Stimulated activated CD4-positive, alpha-beta T cell treated with anti-CD3 and anti-CD28 coated beads, Interleukin-12 subunit alpha, Interleukin-12 subunit beta, amount 100 ng/mL, for 4 hours (primary cell): Measurements from ENCODE around the gene GPR157.

Source experiments
- DNase-seq: peaks from one replicate; pipeline ENCODE4 v3.0.0-alpha.2; 2020

The GPR157 gene

GRCh38 chr1:9059891-9060744, 68.8 kb downstream of the GPR157 start:
- DNase-seq, result no peak

GRCh38 chr1:9058465-9058864, 70.4 kb downstream of the GPR157 start:
- no peak for DNase-seq

- no peak for DNase-seq
Observed at GRCh38 chr1:9057851-9058250, 71.1 kb downstream of the GPR157 start.

GRCh38 chr1:9052272-9053049, 76.4 kb downstream of the GPR157 start:
- no peak for DNase-seq

GRCh38 chr1:9051379-9051778, 77.5 kb downstream of the GPR157 start:
- DNase-seq, result no peak

- DNase-seq, result no peak
Observed at GRCh38 chr1:9050803-9051202, 78.1 kb downstream of the GPR157 start.
